ENCODE results near the gene B3GLCT.

B3GLCT gene

DNA sequence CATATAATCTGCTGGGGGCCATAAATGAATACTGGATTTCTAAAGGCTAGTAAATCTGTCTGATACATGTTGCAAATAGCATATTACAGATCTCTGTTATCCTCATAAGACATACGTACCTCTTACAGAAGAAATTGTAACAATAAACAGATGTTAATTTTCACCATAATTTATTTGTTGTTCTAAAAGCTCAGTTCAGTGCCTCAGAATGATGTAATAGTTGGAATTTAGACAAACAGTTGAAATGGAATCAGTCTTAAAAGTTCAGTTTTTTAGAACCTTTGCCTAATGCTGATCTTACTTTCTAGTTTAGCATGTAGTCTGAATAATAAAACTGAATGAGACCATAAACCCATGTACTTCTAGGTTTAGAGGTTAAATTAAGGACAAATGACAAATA, 43.1 kb downstream of the B3GLCT start:
- H2AFZ ChIP-seq (ENCODE audit: low read length), result no peak overlapping the region
- H3K4ac ChIP-seq (ENCODE audit: low read length), result no peak overlapping the region

DNA sequence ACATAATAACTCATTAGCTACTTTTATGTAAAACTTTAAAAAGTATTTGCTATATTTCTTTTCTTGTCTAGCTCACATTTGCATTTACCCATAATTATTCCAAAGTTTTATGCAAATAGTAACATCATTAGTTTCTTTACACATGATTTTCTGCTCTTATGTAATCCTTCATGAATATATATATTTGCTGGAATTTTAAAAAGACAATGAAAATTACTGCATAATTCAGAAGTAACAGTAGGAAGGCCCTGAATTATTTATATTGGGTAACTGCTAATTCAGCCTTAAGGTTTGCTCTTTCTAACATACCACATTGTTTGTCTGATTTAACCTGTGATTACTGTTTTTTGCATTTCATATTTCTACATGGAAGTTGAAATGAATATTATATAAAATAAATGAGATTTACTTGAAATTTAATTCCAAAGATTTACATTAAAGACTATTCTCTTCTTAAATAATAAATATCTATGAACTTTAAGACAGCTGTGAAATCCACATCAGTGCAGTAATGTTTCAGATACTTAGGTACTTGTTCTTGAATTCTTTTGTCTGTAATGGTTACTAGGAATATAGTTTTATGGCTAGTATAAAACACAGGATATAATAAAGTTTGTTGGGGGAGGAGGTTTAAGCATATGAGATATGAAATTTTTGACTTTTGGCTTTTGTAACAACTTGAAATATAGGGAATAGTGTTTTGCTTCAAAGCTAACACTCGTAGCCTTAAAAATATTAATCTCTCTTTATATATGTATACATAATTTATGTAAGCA, 46.0 kb downstream of the B3GLCT start:
- H3K79me1 ChIP-seq (ENCODE audit: low read depth, low read length), result no peaks in the 10 kb centered on the region
- H3K18ac ChIP-seq (ENCODE audit: low read length), result no peak overlapping the region
- no peak overlapping the region for H3K4me2 ChIP-seq (ENCODE audit: insufficient read depth, low read length, poor library complexity, severe bottlenecking)
- H2BK12ac ChIP-seq (ENCODE audit: low read length), result no peak overlapping the region
- no peak for DNase-seq (ENCODE audit: low spot score)
- H3K9me3 ChIP-seq (replicated peaks in 1 of 2; ENCODE audit: control insufficient read depth in 2 of 2, insufficient read depth in 1 of 2, low read depth in 1 of 2, low read length in 2 of 2), result peaks cover 2 to 4% of the 10 kb centered on the region in 2 donors
- H2AK5ac ChIP-seq (ENCODE audit: low read depth, low read length), result no peak overlapping the region
- H3K27me3 ChIP-seq (ENCODE audit: control insufficient read depth in 3 of 3, insufficient read depth in 3 of 3, low read depth in 1 of 3, low read length in 3 of 3), result no peaks in the 10 kb centered on the region
- no CpG with 5 or more reads among the region's 1 CpG for WGBS, 2 donors (ENCODE audit: extremely low coverage in 2 of 2, insufficient read length in 2 of 2, insufficient replicate concordance in 1 of 2)
- no peaks in the 10 kb centered on the region for H3K4me1 ChIP-seq (ENCODE audit: control insufficient read depth in 2 of 2, insufficient read depth in 1 of 2, low read depth in 1 of 2, low read length in 2 of 2)
- H2AFZ ChIP-seq (ENCODE audit: low read length), result no peak overlapping the region
- peaks cover 0 to 9% of the 10 kb centered on the region in 2 donors for H3K36me3 ChIP-seq (replicated peaks in 1 of 2; ENCODE audit: control insufficient read depth in 2 of 2, insufficient read depth in 2 of 2, low read length in 2 of 2)
- no peak overlapping the region for H4K91ac ChIP-seq (ENCODE audit: low read depth, low read length, poor library complexity)
- H4K8ac ChIP-seq (ENCODE audit: low read depth, low read length), result no peak overlapping the region
- H2BK120ac ChIP-seq (ENCODE audit: low read depth, low read length), result no peak overlapping the region
- H3K14ac ChIP-seq (ENCODE audit: low read length), result no peak overlapping the region
- no peak overlapping the region for H3K4ac ChIP-seq (ENCODE audit: low read length)
- no peak overlapping the region for H3K9ac ChIP-seq (ENCODE audit: low read depth, low read length, poor library complexity)
- no peak overlapping the region for H3K23ac ChIP-seq (ENCODE audit: low read depth, low read length, poor library complexity)
- H2BK5ac ChIP-seq (ENCODE audit: low read length), result no peak overlapping the region
- H3K4me3 ChIP-seq (ENCODE audit: low read length in 2 of 2), result no peak overlapping the region
- H2BK15ac ChIP-seq (ENCODE audit: low read length), result no peak overlapping the region
- no peak overlapping the region for H3K27ac ChIP-seq (replicated peaks; ENCODE audit: low read length)

More for the DNA sequence above, 43.1 kb downstream of the B3GLCT start:
- H2BK5ac ChIP-seq (ENCODE audit: low read length), result no peak overlapping the region
- no peak overlapping the region for H4K91ac ChIP-seq (ENCODE audit: low read depth, low read length, poor library complexity)
- no peak for DNase-seq (ENCODE audit: low spot score)
- no peak overlapping the region for H2BK12ac ChIP-seq (ENCODE audit: low read length)
- H3K4me3 ChIP-seq (ENCODE audit: low read length in 2 of 2), result no peak overlapping the region
- no peak overlapping the region for H3K9ac ChIP-seq (ENCODE audit: low read depth, low read length, poor library complexity)
- H3K14ac ChIP-seq (ENCODE audit: low read length), result no peak overlapping the region
- no peak overlapping the region for H2AK5ac ChIP-seq (ENCODE audit: low read depth, low read length)
- H3K23ac ChIP-seq (ENCODE audit: low read depth, low read length, poor library complexity), result no peak overlapping the region
- no peak overlapping the region for H2BK120ac ChIP-seq (ENCODE audit: low read depth, low read length)
- peaks cover 0 to 4% of the 10 kb centered on the region in 2 donors for H3K36me3 ChIP-seq (replicated peaks in 1 of 2; ENCODE audit: control insufficient read depth in 2 of 2, insufficient read depth in 2 of 2, low read length in 2 of 2)
- H3K18ac ChIP-seq (ENCODE audit: low read length), result no peak overlapping the region
- H3K9me3 ChIP-seq (replicated peaks in 1 of 2; ENCODE audit: control insufficient read depth in 2 of 2, insufficient read depth in 1 of 2, low read depth in 1 of 2, low read length in 2 of 2), result peaks cover 2 to 3% of the 10 kb centered on the region in 2 donors
- H3K27me3 ChIP-seq (ENCODE audit: control insufficient read depth in 3 of 3, insufficient read depth in 3 of 3, low read depth in 1 of 3, low read length in 3 of 3), result no peaks in the 10 kb centered on the region
- H4K8ac ChIP-seq (ENCODE audit: low read depth, low read length), result no peak overlapping the region
- H3K4me2 ChIP-seq (ENCODE audit: insufficient read depth, low read length, poor library complexity, severe bottlenecking), result no peak overlapping the region
- no peak overlapping the region for H2BK15ac ChIP-seq (ENCODE audit: low read length)
- no peak overlapping the region for H3K27ac ChIP-seq (replicated peaks; ENCODE audit: low read length)
- peaks cover 0 to 4% of the 10 kb centered on the region in 2 donors for H3K4me1 ChIP-seq (ENCODE audit: control insufficient read depth in 2 of 2, insufficient read depth in 1 of 2, low read depth in 1 of 2, low read length in 2 of 2)
- WGBS, 2 donors (ENCODE audit: extremely low coverage in 2 of 2, insufficient read length in 2 of 2, insufficient replicate concordance in 1 of 2), result no CpG with 5 or more reads among the region's 1 CpG
- H3K79me1 ChIP-seq (ENCODE audit: low read depth, low read length), result no peaks in the 10 kb centered on the region

DNA sequence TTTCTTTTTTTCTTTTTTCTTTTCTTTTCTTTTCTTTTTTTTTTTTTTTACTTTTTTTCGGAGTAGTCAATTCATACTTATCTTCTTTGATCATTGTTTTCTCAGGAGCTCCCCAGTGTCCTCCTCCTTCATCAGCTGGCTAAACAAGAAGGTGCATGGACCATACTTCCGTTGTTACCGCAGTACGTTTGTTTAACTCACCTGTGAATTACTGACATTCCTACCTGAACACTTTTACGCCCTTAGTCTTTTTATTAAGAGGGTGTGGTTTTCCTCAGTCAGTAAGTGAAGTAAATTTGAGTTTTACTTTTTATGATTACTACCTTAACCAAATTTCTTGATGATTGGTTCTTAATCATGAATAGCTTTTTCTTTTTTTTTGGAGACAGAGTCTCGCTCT, 47.1 kb downstream of the B3GLCT start:
- Histone ChIP-seq H2BK5ac (ENCODE audit: low read length) (no peak overlapping the region), H2BK15ac (ENCODE audit: low read length) (no peak overlapping the region), H3K27me3 (ENCODE audit: control insufficient read depth in 3 of 3, insufficient read depth in 3 of 3, low read depth in 1 of 3, low read length in 3 of 3) (no peaks in the 10 kb centered on the region), H2BK12ac (ENCODE audit: low read length) (no peak overlapping the region), H3K4ac (ENCODE audit: low read length) (no peak overlapping the region), H3K27ac (replicated peaks; ENCODE audit: low read length) (no peak overlapping the region), H4K8ac (ENCODE audit: low read depth, low read length) (no peak overlapping the region), H3K36me3 (replicated peaks in 1 of 2; ENCODE audit: control insufficient read depth in 2 of 2, insufficient read depth in 2 of 2, low read length in 2 of 2) (peaks cover 0 to 12% of the 10 kb centered on the region in 2 donors), H3K18ac (ENCODE audit: low read length) (no peak overlapping the region), H2AFZ (ENCODE audit: low read length) (no peak overlapping the region), H3K9me3 (replicated peaks in 1 of 2; ENCODE audit: control insufficient read depth in 2 of 2, insufficient read depth in 1 of 2, low read depth in 1 of 2, low read length in 2 of 2) (peaks cover 0 to 11% of the 10 kb centered on the region in 2 donors), H3K79me1 (ENCODE audit: low read depth, low read length) (no peaks in the 10 kb centered on the region), H3K14ac (ENCODE audit: low read length) (no peak overlapping the region), H3K4me1 (ENCODE audit: control insufficient read depth in 2 of 2, insufficient read depth in 1 of 2, low read depth in 1 of 2, low read length in 2 of 2) (no peaks in the 10 kb centered on the region), H2AK5ac (ENCODE audit: low read depth, low read length) (no peak overlapping the region), H3K4me3 (ENCODE audit: low read length in 2 of 2) (no peak overlapping the region), H4K91ac (ENCODE audit: low read depth, low read length, poor library complexity) (no peak overlapping the region), H3K4me2 (ENCODE audit: insufficient read depth, low read length, poor library complexity, severe bottlenecking) (no peak overlapping the region), H3K23ac (ENCODE audit: low read depth, low read length, poor library complexity) (no peak overlapping the region), H2BK120ac (ENCODE audit: low read depth, low read length) (no peak overlapping the region), H3K9ac (ENCODE audit: low read depth, low read length, poor library complexity) (no peak overlapping the region)
- WGBS, 2 donors (ENCODE audit: extremely low coverage in 2 of 2, insufficient read length in 2 of 2, insufficient replicate concordance in 1 of 2), result no CpG with 5 or more reads among the region's 6 CpGs
- no peak for DNase-seq (ENCODE audit: low spot score)

DNA sequence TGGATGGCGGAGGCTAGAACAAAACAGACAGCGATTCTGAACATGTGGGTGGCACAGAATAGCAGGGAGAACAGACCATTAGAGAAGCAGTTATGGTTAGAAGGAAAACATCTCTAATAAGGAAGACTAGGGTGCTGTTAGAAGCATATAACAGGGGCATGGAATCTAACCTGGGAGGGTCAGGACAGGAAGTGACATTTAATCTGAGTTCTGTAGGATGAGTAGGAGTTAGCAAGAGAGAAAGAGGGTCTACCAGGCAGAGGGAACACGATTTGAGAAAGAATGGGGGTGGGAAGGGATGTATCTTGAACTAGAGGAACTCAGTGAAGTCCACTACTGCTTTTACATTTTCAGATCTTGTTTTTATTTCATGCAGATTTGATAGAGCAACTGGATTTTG, 48.6 kb downstream of the B3GLCT start:
- Histone ChIP-seq H3K27ac (replicated peaks; ENCODE audit: low read length) (no peak overlapping the region), H3K79me1 (ENCODE audit: low read depth, low read length) (no peaks in the 10 kb centered on the region), H2BK5ac (ENCODE audit: low read length) (no peak overlapping the region), H4K91ac (ENCODE audit: low read depth, low read length, poor library complexity) (no peak overlapping the region), H2AK5ac (ENCODE audit: low read depth, low read length) (no peak overlapping the region), H3K9ac (ENCODE audit: low read depth, low read length, poor library complexity) (no peak overlapping the region), H3K9me3 (replicated peaks in 1 of 2; ENCODE audit: control insufficient read depth in 2 of 2, insufficient read depth in 1 of 2, low read depth in 1 of 2, low read length in 2 of 2) (peaks cover 0 to 11% of the 10 kb centered on the region in 2 donors), H2BK12ac (ENCODE audit: low read length) (no peak overlapping the region), H3K23ac (ENCODE audit: low read depth, low read length, poor library complexity) (no peak overlapping the region), H2BK120ac (ENCODE audit: low read depth, low read length) (no peak overlapping the region), H3K4me3 (ENCODE audit: low read length in 2 of 2) (no peak overlapping the region), H3K27me3 (ENCODE audit: control insufficient read depth in 3 of 3, insufficient read depth in 3 of 3, low read depth in 1 of 3, low read length in 3 of 3) (no peaks in the 10 kb centered on the region), H2AFZ (ENCODE audit: low read length) (no peak overlapping the region), H2BK15ac (ENCODE audit: low read length) (no peak overlapping the region), H3K14ac (ENCODE audit: low read length) (no peak overlapping the region), H3K4me1 (ENCODE audit: control insufficient read depth in 2 of 2, insufficient read depth in 1 of 2, low read depth in 1 of 2, low read length in 2 of 2) (no peaks in the 10 kb centered on the region), H3K4me2 (ENCODE audit: insufficient read depth, low read length, poor library complexity, severe bottlenecking) (no peak overlapping the region), H3K4ac (ENCODE audit: low read length) (no peak overlapping the region), H3K18ac (ENCODE audit: low read length) (no peak overlapping the region), H4K8ac (ENCODE audit: low read depth, low read length) (no peak overlapping the region), H3K36me3 (replicated peaks in 1 of 2; ENCODE audit: control insufficient read depth in 2 of 2, insufficient read depth in 2 of 2, low read length in 2 of 2) (peaks cover 0 to 12% of the 10 kb centered on the region in 2 donors)
- no peak for DNase-seq (ENCODE audit: low spot score)
- WGBS, 2 donors (ENCODE audit: extremely low coverage in 2 of 2, insufficient read length in 2 of 2, insufficient replicate concordance in 1 of 2), result no CpG with 5 or more reads among the region's 3 CpGs

Data from neuronal stem cell (in vitro differentiated cells).